Measurements from ENCODE around the gene DMXL1.

Gene DMXL1

GRCh38 chr5:119070828-119071560, at the start of gene DMXL1:
DMXL1 (plus strand) TSS chr5:119071087; CDS start chr5:119071570, 483 bp downstream.
- in situ Hi-C loops (cut with HindIII; ENCODE audit: low sequenced_read_pairs): no loop called here

- in situ Hi-C loops (cut with HindIII; ENCODE audit: low sequenced_read_pairs): no loop called here
Measured at GRCh38 chr5:119021149-119021732, 49.6 kb upstream of the DMXL1 start.

GRCh38 chr5:119022017-119022745, 48.7 kb upstream of the DMXL1 start:
- in situ Hi-C loops (cut with HindIII; ENCODE audit: low sequenced_read_pairs): no loop called here

GRCh38 chr5:119022773-119023172, 48.1 kb upstream of the DMXL1 start:
- in situ Hi-C loops (cut with HindIII; ENCODE audit: low sequenced_read_pairs): no loop called here

- in situ Hi-C loops (cut with HindIII; ENCODE audit: low sequenced_read_pairs): no loop called here
Measured at GRCh38 chr5:119028575-119028974, 42.3 kb upstream of the DMXL1 start.

GRCh38 chr5:119031011-119031886, 39.6 kb upstream of the DMXL1 start:
- in situ Hi-C loops (cut with HindIII; ENCODE audit: low sequenced_read_pairs): no loop called here

- in situ Hi-C loops (cut with HindIII; ENCODE audit: low sequenced_read_pairs): no loop called here
Measured at GRCh38 chr5:119031905-119032304, 39.0 kb upstream of the DMXL1 start.

- in situ Hi-C loops (cut with HindIII; ENCODE audit: low sequenced_read_pairs): no loop called here
Measured at GRCh38 chr5:119032656-119033055, 38.2 kb upstream of the DMXL1 start.

GRCh38 chr5:119033135-119033534, 37.8 kb upstream of the DMXL1 start:
- in situ Hi-C loops (cut with HindIII; ENCODE audit: low sequenced_read_pairs): no loop called here

GRCh38 chr5:119036101-119036762, 34.7 kb upstream of the DMXL1 start:
- in situ Hi-C loops (cut with HindIII; ENCODE audit: low sequenced_read_pairs): no loop called here

GRCh38 chr5:119037496-119038215, 33.2 kb upstream of the DMXL1 start:
- in situ Hi-C loops (cut with HindIII; ENCODE audit: low sequenced_read_pairs): no loop called here

GRCh38 chr5:119048246-119048645, 22.6 kb upstream of the DMXL1 start:
- in situ Hi-C loops (cut with HindIII; ENCODE audit: low sequenced_read_pairs): no loop called here

- in situ Hi-C loops (cut with HindIII; ENCODE audit: low sequenced_read_pairs): no loop called here
Measured at GRCh38 chr5:119049824-119050449, 20.9 kb upstream of the DMXL1 start.

- in situ Hi-C loops (cut with HindIII; ENCODE audit: low sequenced_read_pairs): no loop called here
Measured at GRCh38 chr5:119054101-119054500, 16.8 kb upstream of the DMXL1 start.

GRCh38 chr5:119055294-119055693, 15.6 kb upstream of the DMXL1 start:
- in situ Hi-C loops (cut with HindIII; ENCODE audit: low sequenced_read_pairs): no loop called here

- in situ Hi-C loops (cut with HindIII; ENCODE audit: low sequenced_read_pairs): no loop called here
Measured at GRCh38 chr5:119058979-119059529, 11.8 kb upstream of the DMXL1 start.

- in situ Hi-C loops (cut with HindIII; ENCODE audit: low sequenced_read_pairs): no loop called here
Measured at GRCh38 chr5:119059740-119060255, 11.1 kb upstream of the DMXL1 start.

GRCh38 chr5:119063579-119064379, 7.1 kb upstream of the DMXL1 start:
- in situ Hi-C loops (cut with HindIII; ENCODE audit: low sequenced_read_pairs): no loop called here
